Astrocyte of the spinal cord (primary cell): ENCODE measurements around the gene TNS1.
A peak's percentile ranks its signal among the peaks of the same experiment; 100 is the strongest.

Source experiments
- DNase-seq: peaks from one replicate; pipeline ENCODE4 v3.0.0; 2011; ENCODE audit warnings: low read depth, low spot score
- H3K4me3 ChIP-seq: 2 replicates; pipeline ENCODE4 v1.5.1; 2011; ENCODE audit warnings: low read depth, mild to moderate bottlenecking, low read length, moderate library complexity
- CTCF ChIP-seq: IDR thresholded peaks from 2 replicates; pipeline ENCODE4 v1.5.1; 2012; ENCODE audit warnings: low read depth, mild to moderate bottlenecking, low read length, inconsistent platforms
- in situ Hi-C: cut with HindIII; loops from 2 replicates; pipeline ENCODE4 v1.10.0; 2017; ENCODE audit warnings: low sequenced_read_pairs

The TNS1 gene

GRCh38 chr2:217901835-217902378, 100.9 kb downstream of the TNS1 start:
- no peak for TF ChIP-seq CTCF
- in situ Hi-C loops = no loop called here
- peak; percentile 54 for DNase-seq
- no peak overlapping the region for H3K4me3 ChIP-seq

GRCh38 chr2:217901400-217901799, 101.4 kb downstream of the TNS1 start:
- in situ Hi-C loops = no loop called here

GRCh38 chr2:217900780-217901360, 101.9 kb downstream of the TNS1 start:
- H3K4me3 ChIP-seq = no peak overlapping the region
- no peak for TF ChIP-seq CTCF
- in situ Hi-C loops = no loop called here
- DNase-seq = no peak

More at GRCh38 chr2:217901400-217901799, 101.4 kb downstream of the TNS1 start:
- H3K4me3 ChIP-seq = no peak overlapping the region
- no peak for TF ChIP-seq CTCF
- DNase-seq = no peak

GRCh38 chr2:217900010-217900779, 102.6 kb downstream of the TNS1 start:
- in situ Hi-C loops = no loop called here
- TF ChIP-seq CTCF = no peak
- no peak for DNase-seq
- no peak overlapping the region for H3K4me3 ChIP-seq

- H3K4me3 ChIP-seq = no peak overlapping the region
- peak; percentile 78 for TF ChIP-seq CTCF
- peak; percentile 67 for DNase-seq
- in situ Hi-C loops = no loop called here
These were observed 103.4 kb downstream of the TNS1 start for GRCh38 chr2:217899231-217900009.
